Muscle of back (tissue), 13 donors: ENCODE measurements around the gene NAPG. TPM values are rescaled to one million over a fixed set of nuclear protein-coding genes. Genes with fewer than 3 reads are reported as not detected.
"Not testable (repeated sequence)": the region's sequence is repeated elsewhere in the genome, so short reads cannot be mapped to it uniquely, and the experiment has no call there.

Source experiments
- DNase-seq, 3 donors: peaks; one replicate each; pipeline versions ENCODE4 v3.0.0 to v3.0.0-alpha.2; 2013
- long read RNA-seq, 9 donors: transcript quantifications; one replicate each; lab custom pipeline, GENCODE V29; 2026
- polyA plus RNA-seq, 10 donors: library from polyadenylated mRNA; unstranded; fragments of 120-200 nt; gene quantifications; one replicate each; pipeline ENCODE4 v1.2.1, GENCODE V29; 2013; ENCODE audit not compliant: insufficient read length in 10 of 10

Gene NAPG
- 10 to 100 TPM; 12.5 to 25.1 (median 16.9) TPM for polyA plus RNA-seq
- long read RNA-seq, donor 1, result 0 reads
- long read RNA-seq, donor 2, result 0 reads
- long read RNA-seq, donor 3, result 0 reads
- long read RNA-seq, donor 4, result 0 reads
- long read RNA-seq, donor 5, result 0 reads
- long read RNA-seq, donor 6, partial matches to known transcripts, result 0 of 2 reads
- long read RNA-seq, donor 6, other reads (novel, unspliced or antisense), result 0 of 2 reads
- long read RNA-seq, donor 7, result 0 reads
- long read RNA-seq, donor 8, result 0 reads
- long read RNA-seq, donor 9, partial matches to known transcripts, result 0 of 1 reads
- long read RNA-seq, donor 9, other reads (novel, unspliced or antisense), result 0 of 1 reads

GRCh38 chr18:10525697-10526560, at the start of gene NAPG:
NAPG (plus strand) TSS chr18:10526027; CDS start chr18:10526103, 76 bp downstream.
- DNase-seq, result peak; percentile 95 to 97 (median 97)

DNA sequence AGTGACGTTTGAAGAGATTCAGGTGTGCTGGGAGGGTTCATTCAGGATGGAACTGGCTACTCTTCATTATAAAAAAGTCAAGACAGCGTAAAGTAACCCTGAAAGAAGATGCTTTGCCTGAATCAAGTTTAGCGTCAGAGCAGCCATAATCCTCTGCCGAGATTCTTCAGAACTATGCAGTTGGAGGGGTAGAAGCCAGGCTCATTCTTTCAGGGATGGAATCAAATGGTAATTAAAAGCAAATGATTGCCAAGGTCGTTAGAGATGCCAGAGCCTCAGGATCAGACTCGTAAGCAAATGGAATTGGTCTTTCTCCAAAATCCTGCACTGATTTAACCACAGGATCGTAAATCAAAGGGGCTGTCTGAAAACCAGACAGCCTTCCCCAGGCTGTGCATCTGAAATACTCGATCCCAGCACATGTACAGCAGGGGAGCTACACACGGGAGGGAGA, 49.5 kb upstream of the NAPG start:
- DNase-seq, result peak in 2 of 3 donors; percentile 29 to 88

- DNase-seq, result no peak
These were observed 48.5 kb upstream of the NAPG start for GRCh38 chr18:10477121-10477862.

DNA sequence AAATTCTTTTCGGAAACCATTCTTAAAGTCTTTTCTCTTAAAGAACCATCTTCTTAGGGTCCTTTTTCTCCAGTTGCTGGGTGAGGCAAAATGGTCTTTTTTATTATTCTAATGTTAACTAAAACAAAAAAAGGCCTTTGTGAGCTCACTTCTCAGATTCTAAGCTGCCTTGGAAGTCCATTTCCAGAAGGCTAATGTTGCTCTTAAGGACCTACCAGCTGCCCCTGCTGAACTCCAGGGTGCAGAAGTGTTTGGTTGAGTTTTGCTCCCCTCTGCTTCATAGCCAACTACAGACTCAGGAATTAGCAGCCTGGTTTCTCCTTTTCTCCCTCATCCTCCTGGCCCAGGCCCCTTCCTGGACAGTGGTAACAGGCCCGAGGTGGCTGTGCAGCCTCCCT, 48.0 kb upstream of the NAPG start:
- no peak for DNase-seq

DNA sequence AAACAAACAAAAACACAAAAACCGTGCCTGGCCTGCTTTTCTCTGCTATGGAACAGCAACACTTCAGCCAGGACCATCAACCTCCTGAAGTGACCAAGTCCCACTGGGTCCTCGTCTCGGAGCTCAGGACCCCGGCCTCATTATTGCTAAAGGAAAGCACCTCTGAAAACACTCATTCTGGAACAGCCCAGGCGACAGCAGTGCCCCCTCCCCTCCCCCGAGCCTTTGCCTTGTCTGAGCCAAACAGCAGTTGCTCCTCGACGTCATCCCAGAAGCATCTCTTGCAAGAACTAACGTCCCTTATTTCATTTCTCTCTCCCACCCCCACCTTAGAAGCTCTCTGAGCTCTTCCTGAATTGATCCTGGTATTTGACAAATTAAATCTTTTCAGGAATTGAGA, 44.0 kb upstream of the NAPG start:
- DNase-seq, result no peak

DNA sequence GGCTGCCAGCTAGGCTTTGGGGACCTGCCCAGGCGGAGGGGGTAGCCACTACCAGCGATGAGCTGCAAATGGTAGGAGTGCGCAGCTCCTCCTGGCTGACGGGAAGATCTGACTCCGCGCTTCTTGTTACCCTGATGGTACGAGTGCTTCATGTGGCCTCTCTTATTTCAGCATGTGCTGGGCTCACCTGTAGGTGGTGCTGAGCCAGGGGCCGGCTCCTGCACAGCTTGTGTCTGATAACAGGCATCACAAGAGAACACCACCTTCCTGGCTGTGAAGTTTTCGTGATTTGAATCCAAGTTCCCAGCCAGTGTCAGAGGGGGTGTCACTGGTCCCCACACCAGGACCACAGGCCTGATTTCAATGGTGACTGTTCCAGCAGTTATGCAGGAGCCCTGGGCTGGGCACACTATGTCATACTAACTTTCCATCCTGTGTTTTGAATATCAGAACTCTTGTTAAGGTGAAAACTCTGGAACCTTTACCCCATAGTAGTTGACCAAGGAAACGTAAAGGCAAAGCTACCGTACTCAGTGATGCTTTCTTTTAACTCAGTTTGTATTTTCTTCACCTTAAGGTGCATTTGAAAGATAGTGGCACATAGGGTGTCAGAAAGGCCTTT, 43.4 kb upstream of the NAPG start:
- no peak for DNase-seq

- DNase-seq, result peak in 2 of 3 donors; percentile 44 to 49
These were observed 42.6 kb upstream of the NAPG start for GRCh38 chr18:10482985-10483949.

DNA sequence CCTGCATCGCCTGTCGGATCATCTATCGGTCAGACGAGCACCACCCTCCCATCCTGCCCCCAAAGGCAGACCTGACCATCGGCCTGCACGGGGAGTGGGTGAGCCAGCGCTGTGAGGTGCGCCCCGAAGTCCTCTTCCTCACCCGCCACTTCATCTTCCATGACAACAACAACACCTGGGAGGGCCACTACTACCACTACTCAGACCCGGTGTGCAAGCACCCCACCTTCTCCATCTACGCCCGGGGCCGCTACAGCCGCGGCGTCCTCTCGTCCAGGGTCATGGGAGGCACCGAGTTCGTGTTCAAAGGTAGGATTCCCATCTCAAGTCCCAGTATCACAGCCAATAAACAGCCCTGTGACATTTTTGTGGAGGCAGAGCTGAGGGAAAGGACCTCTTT, 40.4 kb upstream of the NAPG start:
- DNase-seq, result no peak

DNA sequence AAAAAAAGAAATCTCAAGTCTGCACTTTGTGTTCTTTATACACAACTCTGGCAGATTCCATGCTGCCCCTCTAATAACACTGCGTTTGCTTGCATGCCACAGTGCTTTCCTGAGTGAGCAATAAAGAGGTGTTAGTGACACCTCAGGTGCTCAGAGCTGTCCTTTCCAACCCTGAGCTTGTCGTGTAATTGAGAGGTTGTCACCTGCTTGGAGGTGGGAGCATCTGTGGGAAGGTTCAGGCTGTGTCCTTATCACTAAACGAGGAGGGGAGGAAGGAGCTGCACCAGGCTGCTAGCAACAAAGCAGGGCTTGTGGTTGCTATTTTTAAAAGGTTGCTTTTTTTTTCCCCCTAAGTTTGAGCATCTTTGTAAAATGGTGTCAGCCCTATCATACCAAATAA, 39.5 kb upstream of the NAPG start:
- DNase-seq, result no peak

GRCh38 chr18:10487154-10487553, 38.7 kb upstream of the NAPG start:
- DNase-seq, result no peak

GRCh38 chr18:10488017-10488416, 37.8 kb upstream of the NAPG start:
- no peak for DNase-seq

- DNase-seq, result no peak
These were observed 35.2 kb upstream of the NAPG start for GRCh38 chr18:10490401-10491165.

DNA sequence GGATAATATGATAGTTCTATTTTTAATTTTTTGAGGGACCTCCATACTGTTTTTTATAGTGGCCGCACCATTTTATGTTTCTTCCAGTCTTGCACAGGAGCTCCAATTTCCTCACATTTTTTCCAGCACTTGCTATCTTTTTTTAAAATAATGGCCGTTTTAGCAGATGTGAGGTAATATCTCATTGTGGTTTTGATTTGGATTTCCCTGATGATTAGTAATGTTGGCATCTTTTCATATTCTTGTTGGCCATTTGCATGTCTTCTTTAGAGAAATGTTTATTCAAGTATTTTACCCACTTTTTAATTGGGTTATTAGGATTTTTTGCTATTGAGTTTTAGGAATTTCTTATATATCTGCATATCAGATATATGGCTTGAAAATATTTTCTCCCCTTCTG, 29.9 kb upstream of the NAPG start:
- no peak for DNase-seq

DNA sequence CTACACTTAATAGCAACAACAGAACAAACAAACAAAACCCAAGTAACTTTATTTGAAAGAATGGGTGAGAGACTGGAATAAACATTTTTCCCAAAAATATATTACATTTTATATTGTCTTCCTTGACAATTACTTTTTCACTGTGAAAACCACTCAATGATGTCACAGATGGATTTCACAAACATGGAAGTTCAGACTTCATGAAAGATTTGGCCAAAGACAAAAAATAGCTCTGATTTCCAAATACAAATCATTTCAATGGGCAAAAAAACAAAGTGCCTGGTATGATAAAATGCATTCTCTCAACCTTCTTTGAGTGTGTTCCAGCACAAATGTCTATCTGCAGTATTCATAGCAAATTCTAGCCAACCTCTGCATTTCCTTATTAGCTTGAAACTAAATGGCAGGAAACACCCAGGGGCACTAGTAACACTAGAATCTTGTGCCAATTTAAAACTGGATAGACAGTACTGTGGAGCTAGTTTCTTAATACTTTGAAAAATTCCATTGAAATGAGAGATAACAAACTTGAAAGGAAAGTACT, 28.5 kb upstream of the NAPG start:
- no peak for DNase-seq

DNA sequence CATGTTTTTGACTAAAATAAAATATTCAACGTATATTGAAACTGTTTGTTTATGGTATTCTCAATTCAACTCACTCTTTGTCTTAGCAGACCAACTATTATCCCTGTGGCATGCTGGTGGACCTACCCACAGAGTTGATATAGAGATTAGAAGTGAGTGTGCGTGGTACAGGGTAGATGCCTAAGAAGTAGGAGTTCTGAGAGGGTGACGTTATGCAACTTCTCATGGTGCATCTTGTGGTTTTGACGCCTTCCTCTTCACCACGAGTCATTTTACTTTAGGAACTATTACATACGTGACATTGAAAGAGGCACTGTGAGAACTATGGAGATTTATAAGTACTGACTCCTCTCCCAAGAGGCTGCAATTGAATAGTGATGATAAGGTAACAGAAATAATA, 26.6 kb upstream of the NAPG start:
- DNase-seq, result no peak

- DNase-seq, result no peak
These were observed 25.8 kb upstream of the NAPG start for GRCh38 chr18:10500038-10500437.

GRCh38 chr18:10504723-10505122, 21.1 kb upstream of the NAPG start:
- DNase-seq, result no peak

GRCh38 chr18:10505892-10506291, 19.9 kb upstream of the NAPG start:
- not testable (repeated sequence) for DNase-seq

- DNase-seq, result no peak
These were observed 17.2 kb upstream of the NAPG start for GRCh38 chr18:10508591-10508990.
